HG02571 (cell line): ENCODE measurements around the gene VPS50.

ENCODE experiments used
- ATAC-seq: cut with Tn5 transposase; IDR thresholded peaks from one replicate; pipeline ENCODE4 v1.9.1; 2021; ENCODE audit warnings: mild to moderate bottlenecking, moderate library complexity; ENCODE audit not compliant: unreplicated experiment

Gene VPS50

DNA sequence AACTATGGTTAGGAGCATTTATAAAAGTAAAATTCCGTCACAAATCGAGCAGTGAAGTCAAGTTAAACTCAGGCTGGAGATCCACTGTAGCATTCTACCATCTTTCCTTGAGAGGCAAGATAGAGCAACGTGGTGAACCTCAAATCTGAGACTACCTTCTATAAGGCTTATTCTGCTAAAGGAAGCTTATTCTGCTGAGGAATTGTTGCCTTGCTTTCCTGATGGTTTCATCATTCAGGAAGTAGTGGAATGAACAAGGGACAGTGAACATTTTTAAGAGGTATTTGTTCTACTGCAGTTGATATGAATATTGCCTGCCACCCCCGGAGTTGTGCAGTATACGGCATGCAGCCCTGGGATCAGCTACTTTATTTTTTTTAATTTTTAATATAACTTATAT is 170.8 kb downstream of the VPS50 start:
- ATAC-seq = no peak

- no peak for ATAC-seq
These were observed 175.1 kb downstream of the VPS50 start for GRCh38 chr7:93407239-93407638.

DNA sequence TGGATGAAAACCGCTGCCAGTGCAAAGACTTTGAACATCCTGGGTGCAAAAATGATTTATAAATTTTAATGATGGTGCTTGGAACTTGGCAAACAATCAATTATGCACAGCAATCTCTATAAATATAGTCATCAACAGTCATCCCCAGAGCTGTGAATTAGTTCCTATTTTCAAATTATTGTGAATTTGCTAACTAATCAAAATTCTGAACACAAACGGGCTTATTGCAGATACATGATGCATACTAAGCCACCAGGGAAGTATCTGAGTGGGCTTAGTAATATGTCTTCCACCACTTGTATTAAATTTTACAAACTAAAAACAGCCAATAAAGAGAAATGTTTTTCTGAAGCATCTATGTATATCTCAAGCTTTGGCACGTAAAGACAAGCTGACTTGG is 177.2 kb downstream of the VPS50 start:
- no peak for ATAC-seq
